OCI-LY1 (cell line): ENCODE measurements around the gene LSAMP.

Experiments
- H2AFZ ChIP-seq: fragments of 200-600 bp; sonication (generic), shearing (Covaris generic); 2 replicates; pipeline ENCODE4 v1.6.0; 2014; ENCODE audit warnings: antibody characterized with exemption, mild to moderate bottlenecking, low read length
- H3F3A ChIP-seq: fragments of 200-600 bp; sonication (generic), shearing (Covaris generic); 2 replicates; pipeline ENCODE4 v1.6.0; 2014; ENCODE audit warnings: mild to moderate bottlenecking, antibody characterized with exemption, low read length, moderate library complexity; ENCODE audit not compliant: insufficient read depth
- H3K27ac ChIP-seq: fragments of 200-600 bp; sonication (generic); 2 replicates; pipeline ENCODE4 v1.5.1; 2014; ENCODE audit warnings: low read length, mixed run types, mild to moderate bottlenecking, low read depth; ENCODE audit not compliant: poor library complexity, severe bottlenecking
- H3K27me3 ChIP-seq: fragments of 200-600 bp; sonication (generic); 2 replicates; pipeline ENCODE4 v1.6.0; 2014; ENCODE audit warnings: antibody characterized with exemption, mild to moderate bottlenecking, low read length, moderate library complexity; ENCODE audit not compliant: insufficient read depth
- H3K36me3 ChIP-seq: fragments of 200-600 bp; sonication (generic); 2 replicates; pipeline ENCODE4 v1.6.1; 2014; ENCODE audit warnings: mild to moderate bottlenecking, antibody characterized with exemption, low read length, moderate library complexity, mixed read lengths; ENCODE audit not compliant: insufficient read depth
- H3K4me1 ChIP-seq: fragments of 200-600 bp; sonication (generic); 2 replicates; pipeline ENCODE4 v1.5.1; 2014; ENCODE audit warnings: mild to moderate bottlenecking, low read length, moderate library complexity; ENCODE audit not compliant: insufficient read depth, severe bottlenecking
- H3K4me2 ChIP-seq: fragments of 200-600 bp; sonication (generic), shearing (Covaris generic); 2 replicates; pipeline ENCODE4 v1.6.1; 2014; ENCODE audit warnings: low read length
- H3K4me3 ChIP-seq: fragments of 200-600 bp; sonication (generic); 2 replicates; pipeline ENCODE4 v1.5.1; 2014; ENCODE audit warnings: low read length, low read depth, mild to moderate bottlenecking, mixed read lengths; ENCODE audit not compliant: poor library complexity, severe bottlenecking
- H3K79me2 ChIP-seq: fragments of 200-600 bp; shearing (Covaris generic); 2 replicates; pipeline ENCODE4 v1.6.1; 2016; ENCODE audit warnings: mixed run types, low read length, mixed read lengths; ENCODE audit not compliant: insufficient read depth
- H3K9ac ChIP-seq: fragments of 200-600 bp; sonication (generic), shearing (Covaris generic); 2 replicates; pipeline ENCODE4 v1.6.1; 2014; ENCODE audit warnings: mild to moderate bottlenecking, low read length, mixed read lengths
- H3K9me2 ChIP-seq: fragments of 200-600 bp; sonication (generic), shearing (Covaris generic); 2 replicates; pipeline ENCODE4 v1.6.1; 2014; ENCODE audit warnings: low read depth, mild to moderate bottlenecking, low read length, mixed read lengths
- H3K9me3 ChIP-seq: fragments of 200-600 bp; shearing (Covaris generic); 2 replicates; pipeline ENCODE4 v1.6.1; 2014; ENCODE audit warnings: low read length, mixed read lengths
- H4K20me1 ChIP-seq: fragments of 200-600 bp; sonication (generic), shearing (Covaris generic); 2 replicates; pipeline ENCODE4 v1.6.0; 2016; ENCODE audit warnings: mild to moderate bottlenecking, low read length; ENCODE audit not compliant: insufficient read depth
- CTCF ChIP-seq: fragments of 200-600 bp; sonication (generic), shearing (Covaris generic); IDR thresholded peaks from 2 replicates; pipeline ENCODE4 v1.5.1; 2017; ENCODE audit warnings: mild to moderate bottlenecking, antibody characterized with exemption, low read length, moderate library complexity, mixed read lengths
- EZH2 ChIP-seq: fragments of 200-600 bp; sonication (generic), shearing (Covaris generic); IDR thresholded peaks from 2 replicates; pipeline ENCODE4 v1.8.0; 2017; ENCODE audit warnings: borderline replicate concordance, mixed run types, mild to moderate bottlenecking, antibody characterized with exemption, low read length, moderate library complexity, mixed read lengths

The LSAMP gene

GRCh38 chr3:115899535-115899934 lies 545.8 kb downstream of the LSAMP start:
- Histone ChIP-seq H3K9me2 (no peaks in the 10 kb centered on the region), H3K27me3 (no peaks in the 10 kb centered on the region), H3K79me2 (no peaks in the 10 kb centered on the region), H3K27ac (no peak overlapping the region), H3K4me2 (no peak overlapping the region), H4K20me1 (no peaks in the 10 kb centered on the region), H3K9ac (no peak overlapping the region), H3K9me3 (no peaks in the 10 kb centered on the region), H3K4me3 (no peak overlapping the region), H3K4me1 (no peaks in the 10 kb centered on the region), H2AFZ (no peak overlapping the region), H3K36me3 (no peaks in the 10 kb centered on the region), H3F3A (no peaks in the 10 kb centered on the region)
- TF ChIP-seq EZH2, result no peak
- no peak for TF ChIP-seq CTCF

- no peaks in the 10 kb centered on the region for H3K27me3 ChIP-seq
- H4K20me1 ChIP-seq, result no peaks in the 10 kb centered on the region
- H3K9ac ChIP-seq, result no peak overlapping the region
- H3K79me2 ChIP-seq, result no peaks in the 10 kb centered on the region
- H3K36me3 ChIP-seq, result no peaks in the 10 kb centered on the region
- no peak overlapping the region for H3K27ac ChIP-seq
- TF ChIP-seq EZH2 (no peak), CTCF (no peak)
- no peak overlapping the region for H2AFZ ChIP-seq
- no peaks in the 10 kb centered on the region for H3K9me3 ChIP-seq
- no peaks in the 10 kb centered on the region for H3K9me2 ChIP-seq
- H3K4me2 ChIP-seq, result no peak overlapping the region
- H3K4me3 ChIP-seq, result no peak overlapping the region
- H3K4me1 ChIP-seq, result no peaks in the 10 kb centered on the region
- H3F3A ChIP-seq, result no peaks in the 10 kb centered on the region
Observed at GRCh38 chr3:115898656-115899410, 546.5 kb downstream of the LSAMP start.

- Histone ChIP-seq H3K9me2 (no peaks in the 10 kb centered on the region), H3K9me3 (no peaks in the 10 kb centered on the region), H3K4me3 (no peak overlapping the region), H3F3A (no peaks in the 10 kb centered on the region), H2AFZ (no peak overlapping the region), H4K20me1 (no peaks in the 10 kb centered on the region), H3K27me3 (no peaks in the 10 kb centered on the region), H3K79me2 (no peaks in the 10 kb centered on the region), H3K27ac (no peak overlapping the region), H3K36me3 (no peaks in the 10 kb centered on the region), H3K4me2 (no peak overlapping the region), H3K9ac (no peak overlapping the region), H3K4me1 (no peaks in the 10 kb centered on the region)
- TF ChIP-seq EZH2 (no peak), CTCF (no peak)
Observed at GRCh38 chr3:115891006-115891636, 554.2 kb downstream of the LSAMP start.
